Stimulated activated CD4-positive, alpha-beta T cell treated with anti-CD3 and anti-CD28 coated beads, Interleukin-12 subunit alpha, Interleukin-12 subunit beta, amount 100 ng/mL, for 4 hours (primary cell): ENCODE results near the gene FKRP.

Experiments
- DNase-seq: peaks from one replicate; pipeline ENCODE4 v3.0.0-alpha.2; 2020

The FKRP gene

GRCh38 chr19:46732172-46732938 lies 13.5 kb upstream of the FKRP start:
- DNase-seq = no peak

- no peak for DNase-seq
Measured at GRCh38 chr19:46732966-46733689, 12.7 kb upstream of the FKRP start.

- DNase-seq = no peak
Measured at GRCh38 chr19:46733690-46734292, 12.1 kb upstream of the FKRP start.

GRCh38 chr19:46736531-46737297 lies 9.1 kb upstream of the FKRP start:
- DNase-seq = no peak

- no peak for DNase-seq
Measured at GRCh38 chr19:46737298-46737654, 8.6 kb upstream of the FKRP start.

GRCh38 chr19:46737761-46738171 lies 8.1 kb upstream of the FKRP start:
- DNase-seq = no peak

GRCh38 chr19:46739290-46739771 lies 6.5 kb upstream of the FKRP start:
- no peak for DNase-seq

- no peak for DNase-seq
Measured at GRCh38 chr19:46741447-46741846, 4.4 kb upstream of the FKRP start.

GRCh38 chr19:46742926-46743480 lies 2.9 kb upstream of the FKRP start:
- no peak for DNase-seq

- DNase-seq = no peak
Measured at GRCh38 chr19:46744005-46744691, 1.7 kb upstream of the FKRP start.

- DNase-seq = no peak
Measured at GRCh38 chr19:46745030-46745429, 827 bp upstream of the FKRP start.

- peak; percentile 66 for DNase-seq
Measured at GRCh38 chr19:46746281-46747057, 612 bp downstream of the FKRP start, which contains the start of gene STRN4. Gene STRN4 (minus strand): TSS chr19:46746450. CDS start chr19:46746430, 20 bp downstream.

GRCh38 chr19:46748325-46749109 lies 2.7 kb downstream of the FKRP start:
- DNase-seq = peak; percentile 80

GRCh38 chr19:46753420-46754155 lies 7.7 kb downstream of the FKRP start:
- peak; percentile 56 for DNase-seq

GRCh38 chr19:46755077-46755852 lies 9.4 kb downstream of the FKRP start:
- no peak for DNase-seq

GRCh38 chr19:46755853-46756543 lies 10.1 kb downstream of the FKRP start:
- DNase-seq = no peak

GRCh38 chr19:46756544-46756888 lies 10.7 kb downstream of the FKRP start:
- DNase-seq = no peak

- DNase-seq = no peak
Measured at GRCh38 chr19:46759206-46759605, 13.3 kb downstream of the FKRP start.
